ENCODE data around the gene SCAF8.

GRCh38 chr6:154882107-154882506 lies 148.9 kb downstream of the SCAF8 start:
- TF ChIP-seq, protein P1, sequence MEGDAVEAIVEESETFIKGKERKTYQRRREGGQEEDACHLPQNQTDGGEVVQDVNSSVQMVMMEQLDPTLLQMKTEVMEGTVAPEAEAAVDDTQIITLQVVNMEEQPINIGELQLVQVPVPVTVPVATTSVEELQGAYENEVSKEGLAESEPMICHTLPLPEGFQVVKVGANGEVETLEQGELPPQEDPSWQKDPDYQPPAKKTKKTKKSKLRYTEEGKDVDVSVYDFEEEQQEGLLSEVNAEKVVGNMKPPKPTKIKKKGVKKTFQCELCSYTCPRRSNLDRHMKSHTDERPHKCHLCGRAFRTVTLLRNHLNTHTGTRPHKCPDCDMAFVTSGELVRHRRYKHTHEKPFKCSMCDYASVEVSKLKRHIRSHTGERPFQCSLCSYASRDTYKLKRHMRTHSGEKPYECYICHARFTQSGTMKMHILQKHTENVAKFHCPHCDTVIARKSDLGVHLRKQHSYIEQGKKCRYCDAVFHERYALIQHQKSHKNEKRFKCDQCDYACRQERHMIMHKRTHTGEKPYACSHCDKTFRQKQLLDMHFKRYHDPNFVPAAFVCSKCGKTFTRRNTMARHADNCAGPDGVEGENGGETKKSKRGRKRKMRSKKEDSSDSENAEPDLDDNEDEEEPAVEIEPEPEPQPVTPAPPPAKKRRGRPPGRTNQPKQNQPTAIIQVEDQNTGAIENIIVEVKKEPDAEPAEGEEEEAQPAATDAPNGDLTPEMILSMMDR (IDR thresholded peaks at IDR 0.05), result no peak
- no peak for TF ChIP-seq POLR2A (IDR thresholded peaks at IDR 0.05)
